Measurements from ENCODE around the gene PRDM11. TPM values are rescaled to one million over a fixed set of nuclear protein-coding genes. Genes with fewer than 3 reads are reported as not detected.
"Not testable (repeated sequence)": the region's sequence is repeated elsewhere in the genome, so short reads cannot be mapped to it uniquely, and the experiment has no call there.

PRDM11 gene
- total and polyA plus RNA-seq, 2 experiments from 2014 or later = 11.8 to 20.5 TPM

GRCh38 chr11:45243967-45244366, 97.5 kb downstream of the PRDM11 start:
- H3K4me1 ChIP-seq (ENCODE audit: low read depth) = no peaks in the 10 kb centered on the region
- no peak overlapping the region for H3K4me3 ChIP-seq
- H3K27me3 ChIP-seq = peaks cover under 1% of the 10 kb centered on the region
- H3K27ac ChIP-seq = no peak overlapping the region
- no peaks in the 10 kb centered on the region for H3K9me3 ChIP-seq (ENCODE audit: low read depth)
- H3K36me3 ChIP-seq = no peaks in the 10 kb centered on the region
- no peak for TF ChIP-seq CTCF (IDR thresholded peaks at IDR 0.05; ENCODE audit: low read depth, low read length)
- no peak for DNase-seq (ENCODE audit: low read depth in 1 of 2, low spot score in 1 of 2)

GRCh38 chr11:45245218-45246045, 99.0 kb downstream of the PRDM11 start:
- TF ChIP-seq CTCF (IDR thresholded peaks at IDR 0.05; ENCODE audit: low read depth, low read length) = no peak
- DNase-seq (ENCODE audit: low read depth in 1 of 2, low spot score in 1 of 2) = no peak
- Histone ChIP-seq H3K27ac (no peak overlapping the region), H3K4me1 (ENCODE audit: low read depth) (no peaks in the 10 kb centered on the region), H3K36me3 (no peaks in the 10 kb centered on the region), H3K27me3 (no peaks in the 10 kb centered on the region), H3K9me3 (ENCODE audit: low read depth) (no peaks in the 10 kb centered on the region), H3K4me3 (no peak overlapping the region)

- TF ChIP-seq CTCF (IDR thresholded peaks at IDR 0.05; ENCODE audit: low read depth, low read length) = no peak
- H3K9me3 ChIP-seq (ENCODE audit: low read depth) = no peaks in the 10 kb centered on the region
- H3K36me3 ChIP-seq = no peaks in the 10 kb centered on the region
- H3K4me1 ChIP-seq (ENCODE audit: low read depth) = no peaks in the 10 kb centered on the region
- no peak overlapping the region for H3K27ac ChIP-seq
- H3K4me3 ChIP-seq = no peak overlapping the region
- H3K27me3 ChIP-seq = no peaks in the 10 kb centered on the region
- no peak for DNase-seq (ENCODE audit: low read depth in 1 of 2, low spot score in 1 of 2)
Observed at GRCh38 chr11:45246241-45246640, 99.8 kb downstream of the PRDM11 start.

- TF ChIP-seq CTCF (IDR thresholded peaks at IDR 0.05; ENCODE audit: low read depth, low read length) = no peak
- Histone ChIP-seq H3K36me3 (no peaks in the 10 kb centered on the region), H3K4me1 (ENCODE audit: low read depth) (no peaks in the 10 kb centered on the region), H3K27me3 (no peaks in the 10 kb centered on the region), H3K4me3 (no peak overlapping the region), H3K27ac (no peak overlapping the region), H3K9me3 (ENCODE audit: low read depth) (no peaks in the 10 kb centered on the region)
- peak in 1 of 2 donors; percentile 8 for DNase-seq (ENCODE audit: low read depth in 1 of 2, low spot score in 1 of 2)
Observed at GRCh38 chr11:45247433-45247832, 101.0 kb downstream of the PRDM11 start.

- Histone ChIP-seq H3K27ac (no peak overlapping the region), H3K36me3 (no peaks in the 10 kb centered on the region), H3K4me1 (ENCODE audit: low read depth) (no peaks in the 10 kb centered on the region), H3K4me3 (no peak overlapping the region), H3K27me3 (no peaks in the 10 kb centered on the region), H3K9me3 (ENCODE audit: low read depth) (no peaks in the 10 kb centered on the region)
- no peak for DNase-seq (ENCODE audit: low read depth in 1 of 2, low spot score in 1 of 2)
- TF ChIP-seq CTCF (IDR thresholded peaks at IDR 0.05; ENCODE audit: low read depth, low read length) = no peak
Observed at GRCh38 chr11:45248501-45249011, 102.1 kb downstream of the PRDM11 start.

GRCh38 chr11:45249372-45249771, 102.9 kb downstream of the PRDM11 start:
- H3K27ac ChIP-seq; H3K36me3 ChIP-seq; H3K4me3 ChIP-seq; H3K9me3 ChIP-seq (ENCODE audit: low read depth); DNase-seq (ENCODE audit: low read depth in 1 of 2, low spot score in 1 of 2); H3K4me1 ChIP-seq (ENCODE audit: low read depth); H3K27me3 ChIP-seq: not testable (repeated sequence)

All from cardiac muscle cell (in vitro differentiated cells and primary cell).